Stimulated activated CD8-positive, alpha-beta memory T cell treated with anti-CD3 and anti-CD28 coated beads, Interleukin-15, amount 100 ng/mL, for 4 hours (primary cell): Measurements from ENCODE around the gene CASZ1.

Experiments used
- DNase-seq, 2 donors: peaks; one replicate each; pipeline ENCODE4 v3.0.0-alpha.2; 2020; ENCODE audit warnings: low read depth in 2 of 2

Gene CASZ1

DNA sequence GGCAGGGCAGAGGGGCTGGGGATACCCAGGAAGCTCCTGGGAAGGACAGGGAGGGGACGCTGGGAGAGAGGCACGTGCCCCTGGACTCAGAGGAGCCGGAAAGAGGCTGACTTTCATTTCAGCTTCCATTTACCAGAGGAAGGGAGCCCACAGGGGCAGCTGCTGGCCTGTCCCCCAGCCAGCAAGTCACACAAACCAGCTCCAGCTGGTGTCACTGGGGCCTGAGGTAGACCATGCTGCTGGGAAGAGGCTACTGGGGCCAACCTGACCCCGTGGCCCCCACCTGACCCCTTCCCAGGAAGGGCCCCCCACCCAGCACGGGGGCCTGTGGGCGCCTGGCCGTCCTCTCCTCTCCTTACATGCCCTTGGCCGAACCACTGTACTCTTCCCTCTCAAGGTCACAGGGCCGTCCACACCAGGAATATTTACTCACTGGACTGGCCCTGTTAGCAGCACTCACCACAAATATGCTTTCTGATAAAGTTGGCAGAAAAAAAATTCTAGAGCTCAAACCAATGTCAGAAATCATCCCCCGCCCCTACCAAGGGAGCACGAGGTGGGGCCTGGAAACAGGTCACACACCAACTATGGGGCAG is 110.5 kb downstream of the CASZ1 start:
- no peak for DNase-seq

DNA sequence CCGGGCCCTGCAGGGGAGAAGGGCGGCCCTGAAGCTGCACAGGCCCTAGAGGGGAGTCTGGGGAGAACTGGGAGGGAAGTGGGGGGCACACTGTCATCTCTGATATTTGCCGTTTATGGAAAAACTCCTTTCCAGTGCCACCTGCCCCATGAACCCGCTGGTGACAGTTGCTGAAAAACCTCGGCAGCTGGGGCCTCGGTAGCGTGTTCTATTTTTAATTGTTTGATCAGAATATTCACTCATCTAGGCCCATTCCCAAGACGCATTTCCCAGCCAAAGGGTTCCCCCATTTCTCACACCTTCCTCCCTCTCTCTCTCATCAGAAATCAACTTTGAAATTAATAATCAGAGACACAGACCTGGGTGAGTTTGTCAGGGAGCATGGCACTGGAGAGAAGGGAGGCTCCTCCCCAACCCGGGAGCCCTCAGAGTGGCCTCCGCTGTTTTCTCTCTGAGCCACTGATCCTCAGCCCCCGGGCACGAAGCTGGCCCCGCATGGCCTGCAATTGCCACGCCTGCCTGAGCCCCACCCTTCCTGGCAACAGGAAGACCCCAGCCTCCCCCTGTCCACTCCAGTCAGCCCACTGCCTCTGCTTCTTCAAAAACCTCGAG is 111.1 kb downstream of the CASZ1 start:
- no peak for DNase-seq

DNA sequence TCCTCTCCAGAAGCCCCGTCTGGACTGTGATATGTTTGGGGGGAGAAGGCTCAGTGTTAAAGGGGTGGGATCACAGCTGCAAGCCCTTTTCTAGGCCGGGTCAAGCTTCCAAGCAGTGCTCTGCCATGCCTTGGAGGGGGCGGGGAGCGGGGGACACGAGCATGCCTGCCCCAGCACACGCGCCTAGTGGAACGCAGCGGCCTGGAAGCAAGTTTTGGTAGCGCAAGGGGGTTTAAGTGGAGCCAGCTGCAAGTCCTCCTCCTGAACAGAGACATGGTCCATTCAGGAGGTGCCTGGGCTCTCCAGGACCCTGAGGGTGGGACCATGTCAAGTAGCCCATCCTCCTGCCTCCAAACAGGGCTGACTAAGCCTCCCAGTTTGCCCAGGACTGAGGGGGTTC is 112.2 kb downstream of the CASZ1 start:
- DNase-seq = no peak

DNA sequence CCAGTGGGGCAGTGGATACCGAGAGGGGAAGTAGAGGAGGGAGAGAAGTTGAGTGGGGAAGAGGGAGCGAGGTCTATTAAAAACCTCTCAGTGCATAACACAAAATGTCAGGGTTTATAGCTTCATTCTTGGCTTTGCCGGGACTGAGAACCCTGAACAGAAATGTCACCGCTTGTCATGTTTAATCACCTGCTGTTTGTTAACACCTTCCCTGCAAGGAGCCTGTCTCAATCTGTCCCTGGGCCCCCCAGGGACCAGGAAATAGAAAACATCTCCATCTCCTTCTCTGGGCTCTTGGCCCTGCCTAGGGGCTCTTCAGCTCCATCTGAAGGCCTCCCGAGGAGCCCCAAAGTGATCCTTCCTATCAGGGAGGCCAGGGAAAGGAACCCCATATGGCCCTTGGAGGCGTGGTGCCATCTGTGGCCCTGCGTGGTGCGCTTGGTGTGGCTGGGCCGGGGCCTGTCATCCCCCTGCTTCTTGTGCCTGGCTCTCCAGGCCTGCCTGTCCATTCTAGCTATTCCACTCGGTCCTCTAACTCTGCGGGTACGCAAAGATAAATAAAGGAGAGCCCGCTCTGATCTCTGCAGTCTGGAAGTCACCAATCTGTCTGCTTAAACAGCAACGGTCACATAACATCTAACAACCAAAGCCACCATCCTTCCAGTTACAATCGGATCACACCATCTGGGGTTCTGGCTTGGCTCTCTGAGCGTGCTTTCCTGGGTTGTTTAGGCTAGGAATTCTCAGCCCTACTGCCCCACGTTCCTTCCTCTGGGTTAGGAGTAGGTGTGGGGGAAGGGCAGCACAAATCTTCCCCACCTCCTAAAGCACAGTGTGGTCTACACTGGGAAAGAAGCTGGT is 113.8 kb downstream of the CASZ1 start:
- DNase-seq = no peak

DNA sequence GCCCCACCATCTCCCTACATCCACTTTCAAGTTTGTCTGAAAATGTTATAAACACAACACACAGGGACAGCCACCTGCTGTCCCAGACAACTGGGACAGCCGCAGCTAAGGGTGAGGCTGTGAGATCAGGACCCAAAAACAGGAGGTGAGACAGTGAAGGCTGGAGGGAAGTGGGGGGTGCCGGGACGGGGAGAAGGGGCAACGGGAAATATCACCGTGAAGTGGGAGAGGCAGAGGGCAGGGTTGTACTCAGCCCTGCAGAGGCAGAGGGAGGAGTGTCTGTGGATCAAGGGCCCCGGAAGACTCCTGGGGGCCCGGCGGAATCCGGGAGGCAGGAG is 114.4 kb downstream of the CASZ1 start:
- DNase-seq = no peak

DNA sequence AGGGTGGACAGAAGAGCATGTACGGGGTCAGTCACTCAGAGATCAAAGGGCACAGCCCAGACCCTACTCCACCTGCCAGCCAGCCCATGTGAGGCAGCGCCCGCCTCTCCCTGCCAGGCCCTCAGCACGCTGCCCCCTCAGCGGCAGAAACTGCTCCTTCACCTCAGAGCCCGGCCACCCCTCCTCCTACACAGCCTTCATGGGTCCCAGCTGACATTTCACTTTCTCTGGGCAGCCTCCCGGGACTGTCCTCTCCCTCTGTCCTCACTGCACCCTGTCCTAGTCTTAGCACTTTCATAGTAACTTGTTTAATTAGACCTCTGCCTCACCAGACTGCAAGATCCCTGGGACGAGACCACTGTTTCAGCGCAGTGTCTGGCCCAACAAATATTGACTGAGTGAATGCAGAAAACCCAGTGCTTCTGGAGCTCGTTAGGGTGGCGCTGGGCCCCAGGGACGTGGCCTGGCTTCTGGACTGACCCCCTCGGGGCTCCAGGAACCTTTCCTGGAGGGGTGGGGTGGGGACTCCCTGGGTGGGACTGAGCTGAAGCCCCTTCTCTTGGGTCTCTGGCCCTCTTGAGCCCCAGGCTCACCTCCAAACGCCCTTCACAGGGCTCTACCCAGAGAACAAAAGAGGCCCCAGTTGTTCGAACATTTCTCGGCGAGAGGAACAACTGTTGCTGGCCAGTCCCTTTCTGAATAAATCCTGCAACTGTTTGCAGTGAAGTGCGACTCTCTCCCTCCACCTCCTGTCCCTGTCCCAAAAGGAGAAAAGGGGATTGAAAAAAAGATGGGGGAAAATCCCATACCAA is 114.9 kb downstream of the CASZ1 start:
- DNase-seq = no peak

DNA sequence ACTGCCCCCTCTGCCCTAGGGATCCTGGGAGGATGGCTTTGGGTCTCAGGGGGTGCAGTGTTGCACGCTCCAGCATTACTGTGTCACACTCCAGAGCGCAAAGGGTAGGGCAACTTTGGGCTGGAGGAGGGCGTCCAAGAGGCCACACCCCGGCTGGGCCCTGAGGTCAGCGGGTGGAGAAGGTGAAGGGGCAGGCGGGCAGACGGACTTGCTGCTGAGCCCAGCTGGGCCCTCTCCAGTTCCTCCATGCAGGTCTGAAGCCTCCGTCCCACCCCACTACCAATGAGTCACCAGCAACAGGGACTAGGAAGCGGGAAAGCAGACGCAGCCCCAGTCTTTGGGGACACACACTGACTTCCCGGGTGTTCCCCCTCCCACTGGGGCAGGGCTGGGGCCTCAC is 116.0 kb downstream of the CASZ1 start:
- DNase-seq = no peak

DNA sequence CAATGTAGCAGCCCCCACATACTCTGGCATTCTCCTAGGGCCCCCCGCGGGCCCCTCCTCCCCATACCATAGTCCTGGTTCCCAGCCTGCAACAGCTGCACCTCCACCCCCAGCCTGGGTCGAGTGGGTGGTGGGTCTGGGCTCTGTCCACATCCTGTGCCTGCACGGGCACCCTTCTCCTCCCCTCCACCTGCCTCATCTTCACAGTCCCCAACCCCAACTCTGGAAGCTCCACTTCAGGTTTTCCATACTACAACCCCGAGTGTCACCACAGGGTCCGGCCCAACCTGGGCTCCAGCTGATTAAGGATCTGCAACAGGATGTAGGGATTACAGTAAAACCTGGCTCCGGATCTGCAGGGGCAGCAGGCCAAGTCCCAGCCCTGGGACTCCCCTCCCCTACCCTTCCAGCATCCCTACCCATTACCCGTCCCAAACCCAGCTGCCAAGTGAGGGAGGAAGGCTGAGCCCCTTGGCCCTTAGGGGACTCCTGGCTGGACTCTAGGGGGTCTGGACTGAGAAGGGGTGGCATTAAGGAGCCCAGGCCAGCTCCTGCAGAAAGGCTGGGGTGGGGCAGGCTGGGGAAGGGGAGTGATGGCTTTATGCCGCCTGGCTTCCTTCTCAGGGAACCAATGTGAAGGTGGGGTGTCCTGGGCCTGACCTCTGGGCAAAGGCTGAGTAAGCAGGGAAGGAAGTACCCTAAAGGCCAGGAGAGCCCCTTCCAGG is 116.8 kb downstream of the CASZ1 start:
- DNase-seq = no peak

DNA sequence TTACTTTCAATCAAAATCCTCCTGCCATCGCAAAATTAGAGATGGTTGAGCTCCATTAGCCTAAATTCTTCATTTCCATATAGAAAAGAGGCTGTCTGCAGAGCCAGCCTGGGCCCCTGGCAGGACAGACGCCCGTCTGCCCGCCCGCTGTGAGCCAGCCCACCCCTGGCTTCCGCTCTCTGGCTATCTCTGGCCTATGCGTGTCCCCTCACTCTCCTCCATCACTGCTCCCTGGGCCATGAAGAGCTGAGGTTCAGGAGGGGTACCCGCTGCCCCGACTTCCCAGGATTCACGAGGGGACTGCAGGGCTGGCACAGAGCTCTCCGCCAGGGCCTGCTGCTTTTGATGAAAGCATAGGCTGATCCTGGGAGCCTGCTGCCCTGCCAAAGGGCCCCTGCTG is 117.6 kb downstream of the CASZ1 start:
- DNase-seq = no peak

DNA sequence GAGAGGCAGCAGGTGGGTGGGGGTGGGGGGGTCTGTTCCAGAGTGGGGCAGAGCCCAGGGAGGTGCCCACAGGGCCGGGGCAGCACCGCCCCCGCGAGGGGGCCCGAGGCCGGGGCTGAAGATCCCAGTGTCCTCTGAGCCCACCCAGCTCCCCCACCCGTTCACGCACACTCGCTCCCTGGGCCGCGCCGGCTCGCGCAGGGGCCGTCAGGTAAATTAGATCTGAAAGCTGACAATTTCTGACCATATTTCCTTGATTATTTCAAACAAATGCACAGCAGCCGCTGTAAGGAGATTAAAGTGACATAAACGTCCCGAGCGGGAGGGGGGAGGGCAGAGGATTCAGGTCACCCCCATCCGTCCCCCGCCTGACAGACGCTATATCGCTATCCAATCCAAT is 118.0 kb downstream of the CASZ1 start:
- DNase-seq = no peak

DNA sequence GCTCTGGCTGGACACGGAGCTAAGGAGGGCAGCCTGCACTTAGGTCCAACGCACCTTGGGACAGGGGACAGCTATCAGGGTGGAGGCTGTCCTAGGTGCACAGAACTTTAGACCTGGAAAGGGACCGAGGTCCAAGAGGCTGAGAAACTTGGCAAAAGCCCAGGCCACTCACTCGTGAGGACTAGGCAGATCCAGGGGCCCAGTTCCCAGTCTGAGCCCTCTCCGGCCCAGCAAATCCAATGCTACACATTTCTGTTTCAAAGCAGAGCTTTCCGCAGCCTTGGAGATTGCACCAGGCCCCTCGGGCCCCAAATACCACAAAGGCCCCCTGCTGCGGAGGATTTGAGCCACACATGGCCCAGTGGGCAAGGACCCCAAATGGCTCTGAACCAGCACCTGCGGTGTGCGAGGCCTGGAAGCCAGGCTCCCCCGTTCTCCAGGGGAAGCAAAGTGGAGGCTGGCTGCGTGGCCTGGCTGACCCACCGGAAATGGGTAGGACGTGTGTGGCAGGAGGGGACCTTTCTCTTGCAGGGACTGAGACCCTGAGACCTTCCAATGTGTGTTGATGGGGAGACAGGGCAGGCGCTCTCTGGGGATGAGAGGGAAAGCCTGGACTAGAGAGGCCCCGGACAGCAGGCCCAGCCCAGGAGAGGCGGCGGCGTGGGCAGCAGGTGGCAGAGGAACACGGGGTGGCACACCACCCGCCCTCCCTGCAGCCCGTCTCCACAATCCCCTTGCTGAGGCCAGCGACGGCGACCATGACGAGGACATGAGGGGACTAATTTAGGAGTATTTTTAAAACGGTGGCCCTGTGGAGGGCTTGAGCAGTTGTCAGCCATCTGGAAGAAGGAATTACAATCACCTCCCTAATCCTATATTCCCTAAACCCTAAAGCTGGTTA is 118.7 kb downstream of the CASZ1 start:
- no peak for DNase-seq

DNA sequence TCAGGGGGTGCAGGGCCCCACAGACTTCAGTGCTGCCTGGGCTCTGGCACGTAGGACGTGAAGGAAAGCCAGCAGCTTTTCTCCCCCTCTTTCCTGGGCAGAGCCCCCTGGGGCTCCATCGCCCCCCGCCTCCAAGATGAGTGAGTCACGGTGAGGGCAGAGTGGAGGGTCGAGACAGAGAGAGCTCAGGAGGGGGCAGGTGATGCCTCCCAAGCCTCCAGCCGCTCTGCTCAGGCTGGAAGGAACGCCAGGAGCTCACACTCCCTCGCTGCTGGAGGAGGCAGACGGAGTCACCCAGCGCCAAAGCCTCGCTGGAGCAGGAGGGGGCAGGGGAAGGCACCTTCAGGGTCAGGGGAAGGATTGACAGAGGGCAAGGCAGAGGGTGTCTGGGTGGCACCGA is 119.5 kb downstream of the CASZ1 start:
- DNase-seq = no peak

DNA sequence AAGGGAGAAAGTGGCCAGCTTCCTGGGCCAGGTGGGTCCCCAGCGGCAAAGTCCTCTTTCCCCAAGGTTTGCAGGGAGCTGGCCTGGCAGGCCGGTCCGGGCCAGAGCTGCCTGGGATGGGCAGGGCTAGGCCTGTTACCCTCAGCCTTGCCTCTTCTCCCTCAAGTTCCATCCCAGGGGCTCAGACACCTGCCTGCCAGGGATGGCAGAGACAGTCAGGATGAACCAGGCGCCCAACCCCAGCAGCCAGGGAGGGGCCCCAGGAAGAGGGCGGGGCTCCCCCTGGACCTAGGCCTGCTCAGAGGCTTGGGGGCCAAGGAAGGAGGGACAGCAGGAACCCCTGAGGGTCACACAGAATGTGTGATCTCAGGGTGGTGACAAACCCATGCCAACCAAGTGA is 120.6 kb downstream of the CASZ1 start:
- DNase-seq = no peak

DNA sequence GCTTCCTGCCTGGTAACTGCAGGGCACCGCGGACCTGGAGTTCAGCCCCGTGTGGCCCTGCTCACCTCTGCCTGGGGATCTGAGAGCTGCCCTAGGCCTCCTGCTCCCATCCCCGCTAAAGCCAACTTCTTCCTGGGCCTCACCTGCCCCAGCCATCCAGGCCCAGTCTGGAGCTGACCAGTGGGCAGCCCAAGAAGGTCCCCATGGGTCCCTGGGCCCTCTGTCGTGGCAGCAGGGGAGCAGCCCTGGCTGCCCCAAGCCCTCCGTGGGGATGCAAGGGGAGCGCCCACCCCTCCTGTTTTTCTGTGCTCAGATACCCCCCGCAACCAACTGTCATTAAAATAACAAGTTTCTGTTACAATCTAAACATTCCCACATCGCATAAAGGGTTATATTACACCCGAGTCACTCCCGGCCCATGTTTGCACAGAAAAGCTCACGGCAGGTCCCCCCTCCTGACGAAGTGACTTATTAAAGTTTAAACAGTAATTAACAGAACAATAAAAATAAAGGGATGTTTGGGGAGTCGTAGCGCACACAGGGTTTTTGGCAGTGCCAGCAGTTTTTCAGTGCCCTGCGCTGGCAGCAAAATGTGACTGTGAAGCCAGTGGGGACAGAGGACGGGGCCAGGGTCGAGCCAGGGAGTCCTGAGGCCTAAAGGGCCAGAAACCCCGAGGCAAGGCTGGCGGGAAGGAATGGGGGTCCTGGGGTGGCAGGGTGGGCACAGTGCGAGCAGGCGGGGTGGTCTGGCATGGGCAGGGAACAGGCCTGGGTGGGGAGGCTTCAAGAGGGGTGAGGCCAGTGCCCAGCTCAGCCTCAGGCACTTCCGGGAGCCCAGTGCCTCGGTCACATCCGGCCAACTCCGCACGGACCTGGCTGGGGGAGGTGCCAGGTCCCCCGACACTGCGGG is 121.5 kb downstream of the CASZ1 start:
- DNase-seq = no peak

DNA sequence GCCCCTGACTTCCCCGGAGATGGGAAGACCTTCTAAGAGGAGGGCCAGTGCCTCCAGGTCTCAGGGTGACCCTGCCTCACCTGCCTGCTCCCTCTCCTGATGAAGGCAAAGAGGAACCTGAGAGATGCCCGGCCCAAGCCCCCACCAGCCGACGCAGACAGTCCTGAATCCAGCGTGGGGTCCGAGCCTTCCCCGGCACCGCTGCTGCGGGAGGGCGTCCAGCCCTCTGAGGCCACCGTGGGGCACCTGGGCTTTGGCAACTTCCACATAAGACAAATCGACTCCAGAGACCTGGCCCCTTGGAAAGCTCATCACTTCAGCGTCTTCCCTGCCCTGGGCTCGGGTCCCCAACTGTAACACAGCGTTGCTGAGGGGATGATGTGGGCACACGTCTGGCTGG is 122.2 kb downstream of the CASZ1 start:
- no peak for DNase-seq

DNA sequence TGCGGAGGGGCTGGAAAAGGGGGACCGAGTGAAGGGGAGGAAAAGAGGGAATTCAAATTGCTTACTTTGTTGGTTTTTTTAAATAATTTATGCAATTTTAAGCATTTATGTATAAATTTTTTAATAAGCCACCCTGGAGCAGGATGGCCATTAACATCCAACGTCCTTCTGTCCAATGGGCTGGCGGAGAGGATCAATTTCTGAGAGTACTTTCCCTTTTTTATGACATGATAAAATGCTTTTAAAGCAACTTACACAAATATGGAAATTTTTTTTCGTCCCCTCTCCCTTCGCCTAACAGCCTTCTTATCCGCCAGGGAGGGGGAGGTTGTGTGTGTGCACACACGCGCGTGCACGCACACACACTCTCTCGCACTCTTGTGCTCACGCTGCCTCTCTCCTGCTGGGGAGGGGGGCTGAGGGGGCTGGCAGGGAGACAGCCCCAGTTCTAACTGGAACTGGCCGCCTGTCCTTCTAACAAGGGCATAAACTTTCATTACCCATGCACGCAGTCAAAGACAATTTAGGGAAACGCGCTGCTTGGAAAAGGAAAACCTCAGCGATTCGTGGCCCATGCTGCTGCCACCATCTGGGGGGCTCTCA is 123.2 kb downstream of the CASZ1 start:
- no peak for DNase-seq

DNA sequence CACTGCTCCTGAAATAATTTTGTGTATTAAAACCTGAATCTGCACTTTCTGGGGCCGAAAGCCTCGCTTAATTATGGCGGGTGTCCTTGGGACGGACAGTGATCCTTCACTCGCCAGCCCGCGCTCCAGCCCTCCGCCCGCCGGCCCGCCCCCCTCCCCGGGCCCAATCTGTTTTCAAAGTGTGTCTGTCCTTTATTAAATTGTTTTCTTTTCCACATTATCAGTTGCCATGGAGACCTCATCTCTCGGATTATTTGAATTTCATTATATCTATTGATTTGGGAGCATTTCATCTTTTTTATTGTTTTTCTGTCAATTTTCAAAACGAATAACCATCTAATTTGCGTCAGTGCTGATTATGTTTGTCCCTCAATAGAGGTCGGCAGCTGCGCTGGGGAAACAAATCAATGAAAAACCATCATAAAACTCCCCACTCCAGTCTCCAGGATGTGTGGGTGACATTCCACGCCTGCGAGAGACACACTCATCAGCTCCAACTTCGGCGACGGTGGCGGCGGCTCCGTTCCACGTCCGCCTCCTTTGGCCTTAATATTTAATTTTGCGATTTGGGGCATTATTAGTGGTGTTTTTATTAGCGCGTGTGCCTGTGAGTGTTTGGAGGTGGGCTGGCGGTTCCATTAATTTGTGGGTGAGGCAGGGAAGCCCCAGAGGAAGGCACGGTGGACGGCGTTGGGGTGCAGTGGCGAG is 123.9 kb downstream of the CASZ1 start:
- DNase-seq = no peak

DNA sequence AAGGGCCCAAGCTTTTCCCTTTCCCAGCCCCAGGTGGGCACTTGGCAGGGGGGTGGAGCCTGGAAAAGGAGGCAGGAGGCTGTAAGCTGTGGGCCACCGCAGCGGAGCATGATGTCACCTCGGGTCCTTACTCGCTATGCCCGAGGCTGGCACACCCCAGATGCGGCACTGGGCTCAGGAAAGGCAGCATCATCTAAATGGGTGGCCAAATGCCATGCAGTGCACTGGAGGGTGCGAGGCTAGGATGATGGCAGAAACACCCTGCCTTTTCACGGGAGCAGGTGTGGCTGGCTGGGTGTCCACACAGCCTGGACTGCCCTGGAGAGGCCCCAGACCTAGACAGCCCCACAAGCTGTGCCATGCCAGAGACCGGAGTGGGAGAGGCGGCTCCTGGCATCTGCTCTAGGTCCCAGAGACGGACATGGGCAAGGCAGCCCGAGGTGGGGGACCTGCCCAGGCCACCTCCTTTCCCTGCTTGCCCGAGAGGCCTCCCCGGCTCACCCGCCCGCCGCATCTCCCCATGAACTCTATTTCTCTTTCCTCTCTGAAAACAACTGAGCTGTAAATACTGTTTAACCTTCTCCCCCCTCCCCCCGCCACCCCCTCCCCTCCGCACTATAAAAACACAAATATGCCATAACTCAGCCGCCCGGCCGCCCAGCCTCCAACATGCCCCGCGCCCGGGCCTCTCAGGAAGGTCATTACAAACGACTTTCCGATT is 124.7 kb downstream of the CASZ1 start:
- no peak for DNase-seq
